ENCODE results near the gene SEC22C. TPM values are rescaled to one million over a fixed set of nuclear protein-coding genes. Genes with fewer than 3 reads are reported as not detected.

SEC22C gene
- polyA plus RNA-seq, 3 donors = 15.3 to 28.4 (median 27.4) TPM

DNA sequence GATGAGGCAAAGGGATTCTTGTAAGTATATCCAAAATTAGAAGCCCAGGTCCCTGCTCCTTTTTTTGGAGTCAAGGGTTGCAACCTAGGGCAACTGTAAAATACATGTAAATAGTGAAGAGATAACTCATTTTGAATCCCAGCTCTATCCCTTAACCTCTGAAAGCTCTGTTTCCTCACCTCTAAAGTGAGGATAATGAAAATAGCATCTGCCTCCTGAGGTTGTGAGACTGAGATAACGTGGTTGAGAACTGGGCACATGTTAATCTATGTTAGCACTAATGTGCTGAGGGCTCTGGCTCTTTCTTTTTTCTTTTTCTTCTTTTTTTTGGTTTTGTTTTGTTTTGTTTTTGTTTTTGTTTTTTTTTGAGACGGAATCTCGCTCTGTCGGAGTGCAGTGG, 13.9 kb upstream of the SEC22C start:
- H3K4me2 ChIP-seq (replicated peaks; ENCODE audit: extremely low read depth, low read length, poor library complexity, severe bottlenecking) = no peak overlapping the region

DNA sequence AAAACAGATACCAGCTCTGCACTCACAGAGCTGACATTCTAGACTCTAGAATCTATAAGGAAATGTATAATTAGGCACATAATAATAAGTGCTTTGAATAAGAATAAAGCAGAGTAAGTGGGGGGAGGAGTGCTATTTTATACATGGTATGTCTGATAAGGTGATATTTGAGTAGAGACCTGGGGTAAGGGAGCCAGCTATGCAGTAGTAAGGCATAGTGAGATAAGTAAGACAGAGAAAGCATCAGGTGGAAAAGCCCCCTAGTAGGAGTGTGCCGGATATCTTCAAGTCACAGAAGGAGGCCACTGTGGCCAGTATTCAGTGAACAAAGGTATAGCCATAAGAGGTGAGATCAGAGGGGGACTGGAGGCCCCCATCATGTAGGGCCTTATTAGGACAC, 11.9 kb upstream of the SEC22C start:
- H3K36me3 Mint-ChIP-seq = peaks cover 21 to 23% of the 10 kb centered on the region in 2 donors
- Histone ChIP-seq H3K27ac (ENCODE audit: low read depth in 1 of 2, low read length in 2 of 2) (no peak overlapping the region), H2AFZ (ENCODE audit: insufficient read depth, low read depth, low read length, poor library complexity, severe bottlenecking) (no peak overlapping the region), H3K4me2 (replicated peaks; ENCODE audit: extremely low read depth, low read length, poor library complexity, severe bottlenecking) (no peak overlapping the region), H3K27me3 (ENCODE audit: control insufficient read depth in 2 of 2, insufficient read depth in 2 of 2, low read length in 2 of 2) (no peaks in the 10 kb centered on the region), H3K4me3 (replicated peaks in 1 of 3; ENCODE audit: low read depth in 2 of 3, low read length in 3 of 3) (no peak overlapping the region), H3K79me2 (ENCODE audit: insufficient read depth, low read length) (peaks cover 35% of the 10 kb centered on the region), H4K20me1 (ENCODE audit: insufficient read depth, low read length) (no peaks in the 10 kb centered on the region), H3K4me1 (ENCODE audit: control insufficient read depth in 1 of 2, insufficient read depth in 2 of 2, low read length in 2 of 2) (peaks cover 14 to 17% of the 10 kb centered on the region in 2 donors), H3K9ac (ENCODE audit: insufficient read depth, low read length, poor library complexity, severe bottlenecking) (no peak overlapping the region), H3K36me3 (replicated peaks in 1 of 2; ENCODE audit: control insufficient read depth in 1 of 2, insufficient read depth in 2 of 2, low read length in 2 of 2) (peaks cover 15 to 33% of the 10 kb centered on the region in 2 donors), H3K9me3 (replicated peaks in 1 of 2; ENCODE audit: control insufficient read depth in 1 of 2, insufficient read depth in 1 of 2, low read length in 2 of 2) (no peaks in the 10 kb centered on the region)
- DNase-seq = no peak
- intact Hi-C loops (cut with micrococcal nuclease) = no loop called here
- H3K4me3 Mint-ChIP-seq = no peak overlapping the region
- H3K27ac Mint-ChIP-seq = peak overlapping the region in 1 of 7 donors; percentile 32
- WGBS (ENCODE audit: insufficient coverage) = 100% methylated on average over 1 of the region's 1 CpG
- H3K4me1 Mint-ChIP-seq = peaks cover 26% of the 10 kb centered on the region
- H3K9me3 Mint-ChIP-seq = no peaks in the 10 kb centered on the region
- peaks cover 0 to 4% (median 0%) of the 10 kb centered on the region in 3 donors for H3K27me3 Mint-ChIP-seq (ENCODE audit: low read depth in 3 of 3)
- TF ChIP-seq, protein P1, sequence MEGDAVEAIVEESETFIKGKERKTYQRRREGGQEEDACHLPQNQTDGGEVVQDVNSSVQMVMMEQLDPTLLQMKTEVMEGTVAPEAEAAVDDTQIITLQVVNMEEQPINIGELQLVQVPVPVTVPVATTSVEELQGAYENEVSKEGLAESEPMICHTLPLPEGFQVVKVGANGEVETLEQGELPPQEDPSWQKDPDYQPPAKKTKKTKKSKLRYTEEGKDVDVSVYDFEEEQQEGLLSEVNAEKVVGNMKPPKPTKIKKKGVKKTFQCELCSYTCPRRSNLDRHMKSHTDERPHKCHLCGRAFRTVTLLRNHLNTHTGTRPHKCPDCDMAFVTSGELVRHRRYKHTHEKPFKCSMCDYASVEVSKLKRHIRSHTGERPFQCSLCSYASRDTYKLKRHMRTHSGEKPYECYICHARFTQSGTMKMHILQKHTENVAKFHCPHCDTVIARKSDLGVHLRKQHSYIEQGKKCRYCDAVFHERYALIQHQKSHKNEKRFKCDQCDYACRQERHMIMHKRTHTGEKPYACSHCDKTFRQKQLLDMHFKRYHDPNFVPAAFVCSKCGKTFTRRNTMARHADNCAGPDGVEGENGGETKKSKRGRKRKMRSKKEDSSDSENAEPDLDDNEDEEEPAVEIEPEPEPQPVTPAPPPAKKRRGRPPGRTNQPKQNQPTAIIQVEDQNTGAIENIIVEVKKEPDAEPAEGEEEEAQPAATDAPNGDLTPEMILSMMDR (IDR thresholded peaks at IDR 0.05) = no peak

More for the DNA sequence above, 13.9 kb upstream of the SEC22C start:
- TF ChIP-seq, protein P1 (IDR thresholded peaks at IDR 0.05) = no peak
- Histone ChIP-seq H3K36me3 (replicated peaks in 1 of 2; ENCODE audit: control insufficient read depth in 1 of 2, insufficient read depth in 2 of 2, low read length in 2 of 2) (peaks cover 15 to 33% of the 10 kb centered on the region in 2 donors), H4K20me1 (ENCODE audit: insufficient read depth, low read length) (no peaks in the 10 kb centered on the region), H2AFZ (ENCODE audit: insufficient read depth, low read depth, low read length, poor library complexity, severe bottlenecking) (no peak overlapping the region), H3K4me1 (ENCODE audit: control insufficient read depth in 1 of 2, insufficient read depth in 2 of 2, low read length in 2 of 2) (peaks cover 14 to 19% of the 10 kb centered on the region in 2 donors), H3K9ac (ENCODE audit: insufficient read depth, low read length, poor library complexity, severe bottlenecking) (no peak overlapping the region), H3K27me3 (ENCODE audit: control insufficient read depth in 2 of 2, insufficient read depth in 2 of 2, low read length in 2 of 2) (no peaks in the 10 kb centered on the region), H3K27ac (ENCODE audit: low read depth in 1 of 2, low read length in 2 of 2) (no peak overlapping the region), H3K9me3 (replicated peaks in 1 of 2; ENCODE audit: control insufficient read depth in 1 of 2, insufficient read depth in 1 of 2, low read length in 2 of 2) (no peaks in the 10 kb centered on the region), H3K79me2 (ENCODE audit: insufficient read depth, low read length) (peaks cover 35% of the 10 kb centered on the region), H3K4me3 (replicated peaks in 1 of 3; ENCODE audit: low read depth in 2 of 3, low read length in 3 of 3) (no peak overlapping the region)
- H3K27ac Mint-ChIP-seq = no peak overlapping the region
- peaks cover 0 to 4% (median 0%) of the 10 kb centered on the region in 3 donors for H3K27me3 Mint-ChIP-seq (ENCODE audit: low read depth in 3 of 3)
- peaks cover 21 to 23% of the 10 kb centered on the region in 2 donors for H3K36me3 Mint-ChIP-seq
- DNase-seq = no peak
- H3K9me3 Mint-ChIP-seq = peaks cover 0 to 1% (median 0%) of the 10 kb centered on the region in 7 donors
- H3K4me1 Mint-ChIP-seq = peaks cover 24% of the 10 kb centered on the region
- intact Hi-C loops (cut with micrococcal nuclease) = no loop called here
- H3K4me3 Mint-ChIP-seq = no peak overlapping the region
- 100% methylated on average over 1 of the region's 4 CpGs for WGBS (ENCODE audit: insufficient coverage)
